Natural killer cell (primary cell): ENCODE measurements around the gene HLX. TPM values are rescaled to one million over a fixed set of nuclear protein-coding genes. Genes with fewer than 3 reads are reported as not detected.

Experiments
- ATAC-seq, 3 donors: fragments of 150-1000 bp in 2 of 3; fragments of 200-7000 bp in 1 of 3; cut with Tn5 transposase; 1 replicate in 1 of 3; 2 replicates in 2 of 3; pipeline ENCODE4 v1.10.0; 2021; ENCODE audit warnings: mild to moderate bottlenecking in 2 of 3, moderate library complexity in 2 of 3
- DNase-seq, 2 donors: peaks; one replicate each; pipeline versions ENCODE4 v3.0.0 to v3.0.0-alpha.2; 2013 to 2021; ENCODE audit warnings: mixed read lengths in 1 of 2
- H3K27ac ChIP-seq: one replicate; pipeline ENCODE4 v1.5.1; 2013; ENCODE audit warnings: mild to moderate bottlenecking, low read length
- H3K27me3 ChIP-seq: one replicate; pipeline ENCODE4 v1.6.1; 2013; ENCODE audit warnings: low read length; ENCODE audit not compliant: control insufficient read depth, insufficient read depth
- H3K36me3 ChIP-seq: one replicate; pipeline ENCODE4 v1.6.1; 2013; ENCODE audit warnings: low read length; ENCODE audit not compliant: control insufficient read depth, insufficient read depth
- H3K4me1 ChIP-seq: one replicate; pipeline ENCODE4 v1.6.1; 2013; ENCODE audit warnings: low read length; ENCODE audit not compliant: control insufficient read depth, insufficient read depth
- H3K4me3 ChIP-seq: one replicate; pipeline ENCODE4 v1.5.1; 2013; ENCODE audit warnings: low read length
- H3K9me3 ChIP-seq: one replicate; pipeline ENCODE4 v1.6.1; 2013; ENCODE audit warnings: low read length; ENCODE audit not compliant: control insufficient read depth, insufficient read depth
- H3K27ac Mint-ChIP-seq, 2 donors: one replicate each; pipeline ENCODE4 v1.8.0; 2022; ENCODE audit warnings: mild to moderate bottlenecking in 2 of 2, mixed read lengths in 2 of 2, moderate library complexity in 1 of 2
- H3K27me3 Mint-ChIP-seq, 2 donors: one replicate each; pipeline ENCODE4 v1.8.0; 2022; ENCODE audit warnings: low read depth in 2 of 2, mixed read lengths in 2 of 2
- H3K36me3 Mint-ChIP-seq: one replicate; pipeline ENCODE4 v1.8.0; 2022; ENCODE audit warnings: mixed read lengths
- H3K4me1 Mint-ChIP-seq, 2 donors: one replicate each; pipeline ENCODE4 v1.8.0; 2022; ENCODE audit warnings: mixed read lengths in 2 of 2
- H3K4me3 Mint-ChIP-seq: one replicate; pipeline ENCODE4 v1.8.0; 2022; ENCODE audit warnings: mild to moderate bottlenecking, moderate library complexity, mixed read lengths
- H3K9me3 Mint-ChIP-seq, 2 donors: one replicate each; pipeline ENCODE4 v1.8.0; 2022; ENCODE audit warnings: mixed read lengths in 2 of 2
- WGBS: methylation state at CpG from one replicate; pipeline ENCODE4 v1.1.7; 2013; ENCODE audit warnings: missing lambda C conversion rate; ENCODE audit not compliant: insufficient coverage; 5-methylcytosine and 5-hydroxymethylcytosine counted together
- intact Hi-C: fragments of 100-400 bp; cut with micrococcal nuclease; formaldehyde crosslinking; loops from one replicate; pipeline ENCODE4 v1.14.2; 2022
- total RNA-seq, 4 donors: library from RNA; stranded (reverse); fragments of 120-200 nt in 1 of 4; gene quantifications; one replicate each; pipeline versions ENCODE4 v1.2.3 to v1.2.4, GENCODE V29; 2013 to 2022
- TF ChIP-seq, protein P1 (sequence below): fragments of 200-600 bp; IDR thresholded peaks from one replicate; pipeline ENCODE4 v1.8.0; 2022; ENCODE audit warnings: antibody characterized with exemption

HLX gene
- total RNA-seq, 3 donors from 2014 or later (not counting 1 experiment from before 2014, with no cell fraction given), result 0.93 to 19.3 (median 1.0) TPM

GRCh38 chr1:220924331-220924970 is 45.2 kb downstream of the HLX start:
- H3K9me3 Mint-ChIP-seq, result no peaks in the 10 kb centered on the region
- Histone ChIP-seq H3K4me1 (no peaks in the 10 kb centered on the region), H3K27ac (no peak overlapping the region), H3K9me3 (no peaks in the 10 kb centered on the region), H3K36me3 (no peaks in the 10 kb centered on the region), H3K4me3 (no peak overlapping the region), H3K27me3 (no peaks in the 10 kb centered on the region)
- TF ChIP-seq, protein P1, sequence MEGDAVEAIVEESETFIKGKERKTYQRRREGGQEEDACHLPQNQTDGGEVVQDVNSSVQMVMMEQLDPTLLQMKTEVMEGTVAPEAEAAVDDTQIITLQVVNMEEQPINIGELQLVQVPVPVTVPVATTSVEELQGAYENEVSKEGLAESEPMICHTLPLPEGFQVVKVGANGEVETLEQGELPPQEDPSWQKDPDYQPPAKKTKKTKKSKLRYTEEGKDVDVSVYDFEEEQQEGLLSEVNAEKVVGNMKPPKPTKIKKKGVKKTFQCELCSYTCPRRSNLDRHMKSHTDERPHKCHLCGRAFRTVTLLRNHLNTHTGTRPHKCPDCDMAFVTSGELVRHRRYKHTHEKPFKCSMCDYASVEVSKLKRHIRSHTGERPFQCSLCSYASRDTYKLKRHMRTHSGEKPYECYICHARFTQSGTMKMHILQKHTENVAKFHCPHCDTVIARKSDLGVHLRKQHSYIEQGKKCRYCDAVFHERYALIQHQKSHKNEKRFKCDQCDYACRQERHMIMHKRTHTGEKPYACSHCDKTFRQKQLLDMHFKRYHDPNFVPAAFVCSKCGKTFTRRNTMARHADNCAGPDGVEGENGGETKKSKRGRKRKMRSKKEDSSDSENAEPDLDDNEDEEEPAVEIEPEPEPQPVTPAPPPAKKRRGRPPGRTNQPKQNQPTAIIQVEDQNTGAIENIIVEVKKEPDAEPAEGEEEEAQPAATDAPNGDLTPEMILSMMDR, result no peak
- intact Hi-C loops, result no loop called here
- no peak overlapping the region for H3K27ac Mint-ChIP-seq
- DNase-seq, result no peak
- WGBS, result 82% methylated on average over 2 of the region's 3 CpGs
- no peak overlapping the region for H3K4me3 Mint-ChIP-seq
- no peaks in the 10 kb centered on the region for H3K4me1 Mint-ChIP-seq
- no peaks in the 10 kb centered on the region for H3K36me3 Mint-ChIP-seq
- ATAC-seq, result no peak
- peaks cover 2 to 7% of the 10 kb centered on the region in 2 donors for H3K27me3 Mint-ChIP-seq

DNA sequence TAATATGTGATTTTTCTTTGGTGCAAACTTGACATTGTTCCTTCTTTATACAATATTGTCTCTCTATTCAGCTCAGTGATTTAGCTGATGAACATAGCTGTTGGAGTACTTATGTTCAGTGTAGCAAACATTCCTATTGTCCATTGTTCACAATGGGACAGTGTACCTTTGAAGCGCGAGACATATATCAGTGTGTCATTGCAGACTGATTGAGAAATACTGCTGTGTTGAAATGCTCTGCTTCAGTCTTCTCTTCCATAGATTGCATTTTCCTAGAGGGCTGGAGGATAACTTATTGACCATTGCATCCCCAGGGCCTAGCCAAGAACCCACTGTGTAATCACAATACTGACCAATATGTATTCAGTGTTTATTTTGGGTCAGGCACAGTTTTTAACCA is 46.5 kb downstream of the HLX start:
- ATAC-seq (no peak), DNase-seq (no peak)
- Histone ChIP-seq H3K27ac (no peak overlapping the region), H3K4me1 (no peaks in the 10 kb centered on the region), H3K9me3 (no peaks in the 10 kb centered on the region), H3K36me3 (no peaks in the 10 kb centered on the region), H3K4me3 (no peak overlapping the region), H3K27me3 (no peaks in the 10 kb centered on the region)
- Mint-ChIP-seq H3K4me3 (no peak overlapping the region), H3K27me3 (peaks cover 2 to 7% of the 10 kb centered on the region in 2 donors), H3K9me3 (no peaks in the 10 kb centered on the region), H3K27ac (no peak overlapping the region), H3K4me1 (no peaks in the 10 kb centered on the region), H3K36me3 (no peaks in the 10 kb centered on the region)
- intact Hi-C loops, result no loop called here
- TF ChIP-seq, protein P1, result no peak
- WGBS, result 100% methylated on average over 2 of the region's 2 CpGs

- H3K27me3 Mint-ChIP-seq, result peaks cover 2 to 7% of the 10 kb centered on the region in 2 donors
These were observed 46.9 kb downstream of the HLX start for GRCh38 chr1:220926146-220926545.

More at GRCh38 chr1:220926146-220926545, 46.9 kb downstream of the HLX start:
- Histone ChIP-seq H3K36me3 (no peaks in the 10 kb centered on the region), H3K27ac (no peak overlapping the region), H3K9me3 (no peaks in the 10 kb centered on the region), H3K27me3 (no peaks in the 10 kb centered on the region), H3K4me1 (no peaks in the 10 kb centered on the region), H3K4me3 (no peak overlapping the region)
- DNase-seq (no peak), ATAC-seq (no peak)
- 72% methylated on average over 3 of the region's 4 CpGs for WGBS
- intact Hi-C loops, result no loop called here
- Mint-ChIP-seq H3K36me3 (no peaks in the 10 kb centered on the region), H3K4me1 (no peaks in the 10 kb centered on the region), H3K9me3 (no peaks in the 10 kb centered on the region), H3K27ac (no peak overlapping the region), H3K4me3 (no peak overlapping the region)
- TF ChIP-seq, protein P1, result no peak
